GM19324 (cell line): ENCODE measurements around the gene SYTL3.

Experiments
- ATAC-seq: cut with Tn5 transposase; IDR thresholded peaks from one replicate; pipeline ENCODE4 v1.9.1; 2021; ENCODE audit warnings: mild to moderate bottlenecking, moderate library complexity; ENCODE audit not compliant: unreplicated experiment, low FRiP score

The SYTL3 gene

DNA sequence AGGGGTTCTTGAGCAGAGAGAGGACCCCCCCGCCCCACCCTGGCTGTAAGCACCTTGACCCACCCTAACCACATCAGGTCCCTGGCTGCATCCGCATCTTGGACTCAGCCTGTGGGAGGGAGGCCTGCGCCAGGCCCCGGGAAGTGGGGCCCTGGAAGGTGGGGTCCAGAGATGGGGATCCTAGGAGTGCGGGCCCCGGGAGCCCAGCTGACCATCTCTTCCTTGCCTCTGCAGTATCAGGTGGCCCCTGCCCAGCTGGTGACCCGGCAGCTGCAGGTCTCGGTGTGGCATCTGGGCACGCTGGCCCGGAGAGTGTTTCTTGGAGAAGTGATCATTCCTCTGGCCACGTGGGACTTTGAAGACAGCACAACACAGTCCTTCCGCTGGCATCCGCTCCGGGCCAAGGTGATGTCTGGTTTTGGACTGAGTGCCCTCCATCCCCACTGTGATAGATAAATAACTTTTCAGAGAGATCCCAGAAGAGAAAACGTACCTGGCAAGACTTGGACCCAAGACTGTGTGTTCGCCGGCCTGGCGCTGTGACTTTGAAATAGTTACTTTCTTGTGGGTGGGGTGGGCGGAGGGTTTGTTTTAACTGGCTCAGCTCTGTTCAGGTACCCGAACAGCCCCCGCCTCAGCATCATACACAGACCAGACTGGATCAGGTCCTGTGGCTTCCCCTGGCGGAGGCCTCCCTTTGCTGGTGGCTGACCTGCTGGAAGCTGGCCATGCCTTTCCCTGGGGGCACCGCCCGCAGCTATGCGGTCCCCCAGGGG is 107.3 kb downstream of the SYTL3 start:
- no peak for ATAC-seq

DNA sequence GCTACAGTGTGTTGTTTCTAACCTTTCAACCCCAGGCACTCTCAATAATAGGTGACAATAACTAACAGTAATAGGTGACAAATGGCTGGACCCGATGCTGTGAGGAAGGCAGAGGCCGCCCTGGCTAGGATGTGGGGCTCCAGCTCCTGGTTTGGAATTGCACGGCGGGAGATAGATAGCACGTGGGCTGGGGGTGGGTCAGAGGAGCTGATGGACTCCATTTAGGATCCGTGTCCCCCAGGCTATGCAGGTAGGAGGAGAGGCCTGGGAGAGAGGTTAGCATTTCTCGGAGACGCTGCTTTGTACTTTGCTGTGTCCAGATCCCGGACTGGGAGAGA is 107.9 kb downstream of the SYTL3 start:
- no peak for ATAC-seq

- no peak for ATAC-seq
These were observed 108.6 kb downstream of the SYTL3 start for GRCh38 chr6:158758451-158758860.

- no peak for ATAC-seq
These were observed 109.2 kb downstream of the SYTL3 start for GRCh38 chr6:158758941-158759479.

DNA sequence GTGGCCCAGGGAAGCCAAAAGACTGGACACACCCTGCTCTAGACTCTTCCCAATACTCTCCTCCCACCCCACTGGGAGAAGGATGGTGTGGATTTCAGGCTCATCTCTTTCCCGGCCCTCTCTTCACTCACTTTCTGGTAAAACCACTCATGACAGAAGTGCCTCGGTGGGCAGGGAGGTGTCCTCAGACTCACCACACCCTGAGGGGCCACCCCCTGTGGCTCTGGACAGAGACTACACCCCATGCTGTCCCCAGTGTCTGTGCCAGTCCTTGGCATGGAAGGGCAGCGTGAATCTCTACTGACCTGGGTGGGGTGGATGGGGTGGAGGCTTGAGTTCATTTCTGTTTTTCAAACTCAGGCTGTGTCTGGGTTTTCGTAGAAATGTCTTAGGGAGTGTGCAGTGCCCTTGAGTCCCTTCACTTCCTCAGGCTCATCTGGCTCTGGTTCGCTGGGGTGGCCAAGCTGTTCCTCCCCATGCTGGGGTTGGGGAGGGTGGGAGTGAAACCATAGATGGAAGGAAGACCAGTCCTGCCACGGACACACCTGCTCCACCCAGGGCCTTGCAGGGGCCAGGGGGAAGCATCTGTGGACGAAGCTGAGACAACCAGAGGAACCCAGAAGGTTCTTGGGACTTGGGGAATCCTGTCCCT is 110.2 kb downstream of the SYTL3 start:
- no peak for ATAC-seq

GRCh38 chr6:158760618-158761250 is 110.9 kb downstream of the SYTL3 start:
- no peak for ATAC-seq

DNA sequence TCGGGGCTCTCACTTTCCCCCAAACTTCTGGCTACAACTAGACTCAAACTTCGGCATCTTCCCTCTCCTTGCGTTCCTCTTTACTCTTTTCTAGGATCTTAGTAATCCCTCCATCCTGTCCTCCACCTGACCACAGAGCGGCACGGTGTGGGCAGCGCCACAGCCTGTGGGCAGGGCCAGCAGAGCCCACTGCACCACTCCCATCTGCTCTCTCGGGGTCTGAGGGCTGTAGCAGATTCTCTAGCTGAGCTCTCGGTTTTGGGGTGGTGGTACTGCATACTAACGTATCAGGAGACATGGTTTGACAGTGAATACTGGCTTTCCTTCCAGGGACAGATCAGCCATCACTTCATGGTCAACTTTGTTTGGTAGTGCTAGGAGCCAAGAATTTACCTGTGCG is 111.9 kb downstream of the SYTL3 start:
- ATAC-seq: no peak

DNA sequence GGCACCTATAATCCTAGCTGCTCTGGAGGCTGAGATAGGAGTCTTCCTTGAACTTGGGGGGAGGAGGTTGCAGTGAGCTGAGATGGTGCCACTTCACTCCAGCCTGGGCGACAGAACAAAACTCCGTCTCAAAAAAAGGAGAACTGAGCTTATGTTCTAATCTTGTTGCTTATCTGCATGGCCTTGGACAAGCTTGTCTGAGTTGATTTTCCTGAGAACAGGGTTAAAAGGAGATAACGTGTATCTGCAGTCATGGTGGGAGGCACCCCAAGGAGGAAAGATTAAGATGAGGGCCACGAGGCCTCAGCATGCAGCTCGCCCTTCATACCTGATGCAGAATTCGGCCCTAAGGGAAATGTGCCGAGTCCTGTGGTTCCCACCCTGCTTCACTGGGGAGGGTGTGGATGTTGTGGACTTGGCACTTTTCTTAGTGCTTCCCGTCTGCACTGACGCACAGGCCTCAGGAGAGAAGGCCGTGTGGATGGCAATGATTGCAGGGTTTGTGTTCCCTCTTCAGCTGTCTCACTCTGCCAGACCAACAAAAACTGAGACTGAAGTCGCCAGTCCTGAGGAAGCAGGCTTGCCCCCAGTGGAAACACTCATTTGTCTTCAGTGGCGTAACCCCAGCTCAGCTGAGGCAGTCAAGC is 113.1 kb downstream of the SYTL3 start:
- no peak for ATAC-seq

GRCh38 chr6:158763434-158764182 is 113.8 kb downstream of the SYTL3 start:
- no peak for ATAC-seq

DNA sequence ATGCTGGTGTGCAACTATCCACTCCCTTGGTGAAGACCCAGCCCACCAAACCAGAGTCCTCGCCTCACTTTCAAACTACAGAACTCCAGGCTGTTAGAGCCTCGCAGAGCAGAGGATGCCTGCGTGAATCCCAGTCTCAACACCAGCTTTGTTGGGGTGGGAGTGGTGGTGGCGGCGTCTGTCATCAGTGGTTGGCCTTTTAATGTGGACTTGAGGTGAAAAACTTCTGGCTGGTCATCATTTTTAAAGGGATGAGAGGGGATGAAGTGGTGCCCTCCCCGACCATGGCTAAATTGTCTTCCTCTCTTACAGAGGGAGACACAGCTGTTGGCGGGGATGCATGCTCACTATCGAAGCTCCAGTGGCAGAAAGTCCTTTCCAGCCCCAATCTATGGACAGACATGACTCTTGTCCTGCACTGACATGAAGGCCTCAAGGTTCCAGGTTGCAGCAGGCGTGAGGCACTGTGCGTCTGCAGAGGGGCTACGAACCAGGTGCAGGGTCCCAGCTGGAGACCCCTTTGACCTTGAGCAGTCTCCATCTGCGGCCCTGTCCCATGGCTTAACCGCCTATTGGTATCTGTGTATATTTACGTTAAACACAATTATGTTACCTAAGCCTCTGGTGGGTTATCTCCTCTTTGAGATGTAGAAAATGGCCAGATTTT is 114.5 kb downstream of the SYTL3 start:
- ATAC-seq: no peak

GRCh38 chr6:158764926-158765325 is 115.1 kb downstream of the SYTL3 start:
- ATAC-seq: no peak

DNA sequence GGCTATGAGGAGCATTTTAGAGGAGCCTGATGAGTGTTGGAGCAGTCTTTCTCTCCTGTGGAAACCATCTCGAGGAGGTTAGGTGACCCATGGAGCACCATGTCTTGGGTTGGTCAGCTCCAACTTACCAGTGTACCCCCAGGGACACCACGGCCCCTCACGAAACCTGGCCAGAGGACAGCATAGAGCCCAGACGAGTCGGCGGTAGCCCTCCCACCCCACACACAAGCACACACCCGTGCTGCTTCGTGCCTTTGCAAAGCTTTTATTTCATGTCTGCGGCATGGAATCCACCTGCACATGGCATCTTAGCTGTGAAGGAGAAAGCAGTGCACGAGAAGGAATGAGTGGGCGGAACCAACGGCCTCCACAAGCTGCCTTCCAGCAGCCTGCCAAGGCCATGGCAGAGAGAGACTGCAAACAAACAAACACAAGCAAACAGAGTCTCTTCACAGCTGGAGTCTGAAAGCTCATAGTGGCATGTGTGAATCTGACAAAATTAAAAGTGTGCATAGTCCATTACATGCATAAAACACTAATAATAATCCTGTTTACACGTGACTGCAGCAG is 115.7 kb downstream of the SYTL3 start:
- no peak for ATAC-seq

- no peak for ATAC-seq
These were observed 117.0 kb downstream of the SYTL3 start for GRCh38 chr6:158766621-158767455.

GRCh38 chr6:158767709-158768108 is 117.9 kb downstream of the SYTL3 start:
- no peak for ATAC-seq

- no peak for ATAC-seq
These were observed 118.6 kb downstream of the SYTL3 start for GRCh38 chr6:158768436-158768835.

DNA sequence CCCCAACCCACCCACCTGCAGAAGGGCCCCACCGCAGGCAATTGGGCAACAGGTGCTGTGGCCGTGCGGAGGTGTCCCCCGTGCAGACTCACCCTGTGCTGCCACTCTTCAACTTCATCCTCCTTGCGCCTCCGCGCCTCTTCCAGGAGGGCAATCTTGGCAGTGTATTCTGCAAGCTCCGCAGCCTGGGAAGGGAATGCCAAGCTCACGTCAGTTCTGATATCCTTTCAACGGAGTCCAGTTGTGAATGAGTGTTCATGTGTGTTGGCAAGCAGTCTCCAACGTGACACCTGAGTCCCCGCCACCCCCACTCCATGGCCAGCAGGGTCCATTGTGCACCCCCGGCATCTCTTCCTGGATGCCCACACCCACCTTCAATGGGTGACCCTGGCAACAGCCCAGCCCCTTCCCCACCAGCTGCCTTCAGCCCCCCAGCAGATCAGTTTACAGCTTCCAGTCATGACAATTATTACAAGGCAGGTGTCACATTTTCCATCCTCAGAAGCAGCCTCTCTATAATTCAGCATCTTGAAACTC is 119.4 kb downstream of the SYTL3 start:
- ATAC-seq: no peak

- no peak for ATAC-seq
These were observed 120.0 kb downstream of the SYTL3 start for GRCh38 chr6:158769771-158770432.
